ENCODE results near the gene XKR7. TPM values are rescaled to one million over a fixed set of nuclear protein-coding genes. Genes with fewer than 3 reads are reported as not detected.
"Not testable (repeated sequence)": the region's sequence is repeated elsewhere in the genome, so short reads cannot be mapped to it uniquely, and the experiment has no call there.

XKR7 gene
- total RNA-seq, 1 donor from 2014 or later = 0.05 TPM

GRCh38 chr20:32010666-32011065 is 42.7 kb downstream of the XKR7 start:
- intact Hi-C loops (cut with micrococcal nuclease) = no loop called here

- intact Hi-C loops (cut with micrococcal nuclease) = no loop called here
Measured at GRCh38 chr20:32012159-32012688, 44.3 kb downstream of the XKR7 start.

- intact Hi-C loops (cut with micrococcal nuclease) = no loop called here
Measured at GRCh38 chr20:32013326-32013725, 45.4 kb downstream of the XKR7 start.

GRCh38 chr20:32017711-32018251 is 49.8 kb downstream of the XKR7 start:
- intact Hi-C loops (cut with micrococcal nuclease) = loop anchor here (5.0 kb wide), 1 partner anchor 165 kb away; no protein-coding TSS in a partner anchor

GRCh38 chr20:32018269-32019155 is 50.6 kb downstream of the XKR7 start:
- intact Hi-C loops (cut with micrococcal nuclease) = loop anchor here (5.0 kb wide), 1 partner anchor 166 kb away; no protein-coding TSS in a partner anchor

- intact Hi-C loops (cut with micrococcal nuclease) = loop anchor here (5.0 kb wide), 1 partner anchor 167 kb away; no protein-coding TSS in a partner anchor
Measured at GRCh38 chr20:32019156-32019510, 51.2 kb downstream of the XKR7 start.

- intact Hi-C loops (cut with micrococcal nuclease) = loop anchor here (5.0 kb wide), 1 partner anchor 168 kb away; no protein-coding TSS in a partner anchor
Measured at GRCh38 chr20:32019563-32020463, 51.9 kb downstream of the XKR7 start.

- intact Hi-C loops (cut with micrococcal nuclease) = no loop called here
Measured at GRCh38 chr20:32021091-32021490, 53.1 kb downstream of the XKR7 start.

- intact Hi-C loops (cut with micrococcal nuclease) = no loop called here
Measured at GRCh38 chr20:32024683-32025295, 56.8 kb downstream of the XKR7 start.

GRCh38 chr20:32027643-32028042 is 59.7 kb downstream of the XKR7 start:
- intact Hi-C loops (cut with micrococcal nuclease) = no loop called here

GRCh38 chr20:32028647-32029372 is 60.9 kb downstream of the XKR7 start:
- intact Hi-C loops (cut with micrococcal nuclease) = no loop called here

- intact Hi-C loops (cut with micrococcal nuclease) = no loop called here
Measured at GRCh38 chr20:32029561-32029960, 61.6 kb downstream of the XKR7 start.

- intact Hi-C loops (cut with micrococcal nuclease) = loop anchor here (1.0 to 2.0 kb wide), 2 partner anchors 179 to 208 kb away; no protein-coding TSS in a partner anchor
Measured at GRCh38 chr20:32031007-32031958, 63.3 kb downstream of the XKR7 start.

- intact Hi-C loops (cut with micrococcal nuclease) = no loop called here
Measured at GRCh38 chr20:32033316-32033715, 65.4 kb downstream of the XKR7 start.

- intact Hi-C loops (cut with micrococcal nuclease) = not testable (repeated sequence)
Measured at GRCh38 chr20:32033721-32034120, 65.8 kb downstream of the XKR7 start.

GRCh38 chr20:32034581-32035425 is 66.9 kb downstream of the XKR7 start:
- intact Hi-C loops (cut with micrococcal nuclease) = no loop called here

- intact Hi-C loops (cut with micrococcal nuclease) = no loop called here
Measured at GRCh38 chr20:32035426-32035779, 67.5 kb downstream of the XKR7 start.

- intact Hi-C loops (cut with micrococcal nuclease) = no loop called here
Measured at GRCh38 chr20:32036252-32036651, 68.3 kb downstream of the XKR7 start.
